ENCODE data around the gene CLTA.

DNA sequence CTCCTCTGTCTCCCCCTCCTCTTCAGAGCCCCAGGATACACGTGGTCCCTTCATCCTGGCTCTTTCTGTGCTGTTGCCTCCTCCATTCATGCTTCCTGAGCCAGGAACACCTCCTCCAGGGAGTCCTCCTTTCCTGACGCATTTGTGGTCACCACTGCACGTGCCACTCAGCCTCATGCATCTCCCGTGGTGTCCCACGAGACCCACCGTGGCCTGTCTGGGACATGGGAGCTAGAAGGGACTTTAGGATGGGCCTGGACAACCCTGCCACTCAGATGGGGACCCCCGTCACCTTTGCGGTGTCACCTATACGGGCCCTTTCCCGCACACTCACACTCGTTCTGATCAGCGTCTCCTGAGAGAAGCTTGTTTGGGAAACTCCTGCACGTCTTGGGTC lies 47.5 kb upstream of the CLTA start:
- TF ChIP-seq TCF12 (IDR thresholded peaks at IDR 0.05) (no peak), MAX (IDR thresholded peaks at IDR 0.05; ENCODE audit: low read depth) (no peak), RFX5 (IDR thresholded peaks at IDR 0.05; ENCODE audit: low read length) (no peak), RAD21 (IDR thresholded peaks at IDR 0.05; ENCODE audit: low read length) (no peak), EZH2phosphoT487 (IDR thresholded peaks at IDR 0.05; ENCODE audit: borderline replicate concordance, low read depth) (no peak), SMC3 (IDR thresholded peaks at IDR 0.05; ENCODE audit: low read depth, low read length) (no peak), REST (IDR thresholded peaks at IDR 0.05; ENCODE audit: low read depth, low read length) (no peak), EP300 (IDR thresholded peaks at IDR 0.05; ENCODE audit: borderline replicate concordance in 1 of 2, low read depth in 1 of 2, low read length in 1 of 2) (no peak), PBX3 (IDR thresholded peaks at IDR 0.05) (no peak), YY1 (IDR thresholded peaks at IDR 0.05; ENCODE audit: low read depth) (no peak), POLR2AphosphoS5 (IDR thresholded peaks at IDR 0.05; ENCODE audit: low read depth, low read length) (no peak), CHD2 (IDR thresholded peaks at IDR 0.05; ENCODE audit: low read length, partially characterized antibody) (no peak)
- TF ChIP-seq, protein P1, sequence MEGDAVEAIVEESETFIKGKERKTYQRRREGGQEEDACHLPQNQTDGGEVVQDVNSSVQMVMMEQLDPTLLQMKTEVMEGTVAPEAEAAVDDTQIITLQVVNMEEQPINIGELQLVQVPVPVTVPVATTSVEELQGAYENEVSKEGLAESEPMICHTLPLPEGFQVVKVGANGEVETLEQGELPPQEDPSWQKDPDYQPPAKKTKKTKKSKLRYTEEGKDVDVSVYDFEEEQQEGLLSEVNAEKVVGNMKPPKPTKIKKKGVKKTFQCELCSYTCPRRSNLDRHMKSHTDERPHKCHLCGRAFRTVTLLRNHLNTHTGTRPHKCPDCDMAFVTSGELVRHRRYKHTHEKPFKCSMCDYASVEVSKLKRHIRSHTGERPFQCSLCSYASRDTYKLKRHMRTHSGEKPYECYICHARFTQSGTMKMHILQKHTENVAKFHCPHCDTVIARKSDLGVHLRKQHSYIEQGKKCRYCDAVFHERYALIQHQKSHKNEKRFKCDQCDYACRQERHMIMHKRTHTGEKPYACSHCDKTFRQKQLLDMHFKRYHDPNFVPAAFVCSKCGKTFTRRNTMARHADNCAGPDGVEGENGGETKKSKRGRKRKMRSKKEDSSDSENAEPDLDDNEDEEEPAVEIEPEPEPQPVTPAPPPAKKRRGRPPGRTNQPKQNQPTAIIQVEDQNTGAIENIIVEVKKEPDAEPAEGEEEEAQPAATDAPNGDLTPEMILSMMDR (IDR thresholded peaks at IDR 0.05) = no peak
- TF ChIP-seq, protein P2, sequence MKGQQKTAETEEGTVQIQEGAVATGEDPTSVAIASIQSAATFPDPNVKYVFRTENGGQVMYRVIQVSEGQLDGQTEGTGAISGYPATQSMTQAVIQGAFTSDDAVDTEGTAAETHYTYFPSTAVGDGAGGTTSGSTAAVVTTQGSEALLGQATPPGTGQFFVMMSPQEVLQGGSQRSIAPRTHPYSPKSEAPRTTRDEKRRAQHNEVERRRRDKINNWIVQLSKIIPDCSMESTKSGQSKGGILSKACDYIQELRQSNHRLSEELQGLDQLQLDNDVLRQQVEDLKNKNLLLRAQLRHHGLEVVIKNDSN (IDR thresholded peaks at IDR 0.05; ENCODE audit: borderline replicate concordance, low read depth) = no peak

Data from SK-N-SH (cell line).